ENCODE data around the gene SCAND1.
A peak's percentile ranks its signal among the peaks of the same experiment; 100 is the strongest.
"Not testable (repeated sequence)": the region's sequence is repeated elsewhere in the genome, so short reads cannot be mapped to it uniquely, and the experiment has no call there.

Gene SCAND1

GRCh38 chr20:35975576-35976373, 21.5 kb upstream of the SCAND1 start:
- H3K4me3 ChIP-seq (ENCODE audit: low read length), result no peak overlapping the region
- TF ChIP-seq ZNF274 (IDR thresholded peaks at IDR 0.05; ENCODE audit: low read depth, low read length), result no peak

DNA sequence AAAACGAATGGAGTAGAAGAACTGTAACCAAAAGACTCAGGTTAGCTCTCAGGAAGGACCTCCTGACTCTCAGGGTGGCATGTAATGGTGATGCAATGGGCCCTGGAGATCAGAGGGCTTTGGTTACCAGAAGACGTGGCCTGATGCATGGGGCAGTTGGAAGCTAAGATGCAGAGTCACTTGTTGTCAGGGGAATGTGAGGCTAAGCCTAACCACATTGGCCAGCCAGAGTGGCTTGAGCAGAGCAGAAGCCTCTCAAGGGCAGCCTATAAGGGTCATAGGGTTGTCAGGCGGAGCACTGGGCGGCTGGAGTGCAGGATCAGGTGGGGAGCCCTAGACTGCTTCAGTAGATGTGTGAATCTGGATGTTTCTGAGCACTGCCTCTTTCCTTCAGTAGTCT, 20.0 kb upstream of the SCAND1 start:
- H3K4me3 ChIP-seq (ENCODE audit: low read length), result no peak overlapping the region
- TF ChIP-seq ZNF274 (IDR thresholded peaks at IDR 0.05; ENCODE audit: low read depth, low read length), result no peak

- TF ChIP-seq ZNF274 (IDR thresholded peaks at IDR 0.05; ENCODE audit: low read depth, low read length), result no peak
- H3K4me3 ChIP-seq (ENCODE audit: low read length), result no peak overlapping the region
Measured at GRCh38 chr20:35972462-35972861, 18.2 kb upstream of the SCAND1 start.

DNA sequence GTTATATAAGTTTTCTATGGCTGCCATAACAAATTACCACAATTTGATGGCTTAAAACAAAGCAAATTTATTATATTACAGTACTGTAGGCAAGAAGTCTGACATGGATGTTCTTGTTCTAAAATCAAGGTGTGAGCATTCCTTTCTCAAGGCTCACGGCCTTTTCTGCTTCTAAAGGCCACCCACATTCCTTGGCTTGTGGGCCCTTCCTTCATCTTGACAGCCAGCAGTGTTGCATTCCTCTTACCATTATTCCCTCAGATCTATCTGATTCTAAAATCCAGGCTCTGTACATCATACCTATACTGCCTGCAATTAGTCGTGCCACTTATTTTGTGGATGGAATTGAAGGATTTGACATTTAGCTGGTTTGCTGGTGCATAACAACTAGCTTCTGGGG, 17.7 kb upstream of the SCAND1 start:
- no peak for TF ChIP-seq ZNF274 (IDR thresholded peaks at IDR 0.05; ENCODE audit: low read depth, low read length)
- no peak overlapping the region for H3K4me3 ChIP-seq (ENCODE audit: low read length)

- H3K4me3 ChIP-seq (ENCODE audit: low read length), result no peak overlapping the region
- no peak for TF ChIP-seq ZNF274 (IDR thresholded peaks at IDR 0.05; ENCODE audit: low read depth, low read length)
Measured at GRCh38 chr20:35968930-35969329, 14.6 kb upstream of the SCAND1 start.

- no peak for TF ChIP-seq ZNF274 (IDR thresholded peaks at IDR 0.05; ENCODE audit: low read depth, low read length)
- H3K4me3 ChIP-seq (ENCODE audit: low read length), result no peak within 1 kb of the TSS
Measured at GRCh38 chr20:35967979-35968640, 13.8 kb upstream of the SCAND1 start, which contains the start of gene CNBD2. CNBD2 (plus strand) TSS chr20:35968590; CDS start chr20:35968763, 173 bp downstream.

GRCh38 chr20:35963878-35964277, 9.6 kb upstream of the SCAND1 start:
- H3K4me3 ChIP-seq (ENCODE audit: low read length), result no peak overlapping the region
- TF ChIP-seq ZNF274 (IDR thresholded peaks at IDR 0.05; ENCODE audit: low read depth, low read length), result no peak

GRCh38 chr20:35959291-35959690, 5.0 kb upstream of the SCAND1 start:
- H3K4me3 ChIP-seq (ENCODE audit: low read length), result not testable (repeated sequence)

- TF ChIP-seq ZNF274 (IDR thresholded peaks at IDR 0.05; ENCODE audit: low read depth, low read length), result no peak
- H3K4me3 ChIP-seq (ENCODE audit: low read length), result no peak overlapping the region
Measured at GRCh38 chr20:35956616-35957015, 2.3 kb upstream of the SCAND1 start.

DNA sequence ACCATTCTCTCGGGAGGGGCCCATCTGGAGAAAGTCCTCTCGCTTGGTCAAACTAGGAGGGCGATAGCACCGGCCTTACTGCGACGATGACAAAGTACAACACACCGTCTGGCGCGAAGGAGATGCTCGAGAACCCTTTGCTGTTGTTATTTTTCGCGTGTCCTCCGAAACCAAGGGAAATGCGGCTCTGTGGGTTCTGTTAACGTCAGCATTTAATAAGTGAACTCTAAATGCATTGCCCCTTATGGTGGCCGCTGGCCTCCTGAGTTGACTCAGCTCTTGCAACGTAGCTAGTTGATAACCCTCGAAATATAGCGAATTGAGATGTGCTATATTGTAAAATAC, 577 bp upstream of the SCAND1 start:
- TF ChIP-seq ZNF274 (IDR thresholded peaks at IDR 0.05; ENCODE audit: low read depth, low read length), result no peak
- peak overlapping the region; percentile 80 for H3K4me3 ChIP-seq (ENCODE audit: low read length)

DNA sequence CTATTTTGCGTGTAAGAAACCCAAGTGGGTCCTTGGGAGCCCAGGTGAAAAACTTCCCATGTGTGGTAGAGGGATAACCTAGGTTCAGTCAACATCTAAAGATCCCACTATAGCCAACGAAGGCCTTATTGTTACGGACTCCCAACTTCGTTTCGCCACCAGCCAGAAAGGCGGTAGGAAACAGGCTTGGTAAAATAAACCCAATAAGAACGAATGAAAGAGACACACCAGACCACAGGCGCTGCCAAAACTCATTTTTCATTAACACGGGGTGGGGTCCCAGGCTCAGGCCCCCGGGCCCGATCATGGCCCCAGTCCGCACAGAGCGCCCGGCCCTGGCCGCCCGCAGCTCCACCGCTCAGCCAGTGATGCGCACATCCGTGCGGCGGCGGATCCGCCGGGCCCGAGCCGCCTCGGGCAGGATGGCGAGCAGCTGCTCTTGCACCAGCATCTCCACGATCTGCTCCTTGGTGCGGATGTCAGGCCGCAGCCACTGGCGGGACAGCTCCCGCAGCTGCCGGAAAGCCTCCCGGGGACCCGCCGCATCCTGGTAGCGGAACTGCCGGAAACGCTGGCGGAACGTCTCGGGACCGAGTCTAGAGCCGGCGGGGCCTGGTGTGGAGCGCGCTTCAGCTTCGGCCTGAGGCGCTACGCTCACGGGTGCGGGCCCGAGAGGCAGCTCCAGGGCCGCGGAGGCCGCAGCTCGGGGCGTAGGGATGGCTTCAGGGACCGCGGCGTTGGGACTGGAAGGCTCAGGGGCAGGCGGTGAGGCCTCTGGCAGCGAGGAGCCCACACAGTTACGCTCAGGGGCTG, 709 bp downstream of the SCAND1 start:
- peak overlapping the region; percentile 98 for H3K4me3 ChIP-seq (ENCODE audit: low read length)
- no peak for TF ChIP-seq ZNF274 (IDR thresholded peaks at IDR 0.05; ENCODE audit: low read depth, low read length)

GRCh38 chr20:35952480-35953386, 1.6 kb downstream of the SCAND1 start:
- TF ChIP-seq ZNF274 (IDR thresholded peaks at IDR 0.05; ENCODE audit: low read depth, low read length), result no peak

DNA sequence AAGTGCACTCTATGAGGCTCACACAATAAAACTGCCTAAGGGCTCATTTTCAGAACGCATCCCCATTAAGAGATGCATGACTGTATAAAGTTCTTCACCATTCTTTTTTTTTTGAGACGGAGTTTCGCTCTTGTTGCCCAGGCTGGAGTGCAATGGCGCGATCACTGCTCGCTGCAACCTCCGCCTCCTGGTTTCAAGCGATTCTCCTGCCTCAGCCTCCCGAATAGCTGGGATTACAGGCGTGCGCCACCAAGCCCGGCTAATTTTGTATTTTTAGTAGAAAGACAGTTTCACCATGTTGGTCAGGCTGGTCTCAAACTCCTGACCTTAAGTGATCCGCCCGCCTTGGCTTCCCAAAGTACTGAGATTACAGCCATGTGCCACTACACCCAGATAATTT, 2.2 kb downstream of the SCAND1 start:
- peak overlapping the region; percentile 98; the same call in 1 of the 2 replicates for H3K4me3 ChIP-seq (ENCODE audit: low read length)

More at GRCh38 chr20:35952480-35953386, 1.6 kb downstream of the SCAND1 start:
- H3K4me3 ChIP-seq (ENCODE audit: low read length), result peak overlapping the region; percentile 98

DNA sequence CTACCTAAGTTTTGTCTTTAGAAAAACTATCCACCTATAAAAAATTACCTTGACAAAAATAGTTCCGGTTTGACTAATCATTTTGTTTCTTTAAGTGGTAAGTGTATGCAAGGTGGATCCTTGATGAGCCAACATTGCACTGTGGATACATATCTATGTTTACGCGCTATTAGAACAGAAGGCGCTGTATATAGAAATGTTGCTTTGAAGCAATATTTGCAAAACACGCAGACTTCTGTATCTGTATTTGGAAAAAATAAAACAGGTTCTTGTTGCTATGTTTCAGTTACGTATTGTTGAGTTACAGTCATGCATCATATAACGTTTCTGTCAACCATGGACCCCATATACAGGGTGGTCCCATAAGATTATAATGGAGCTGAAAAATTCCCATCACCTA, 4.2 kb downstream of the SCAND1 start:
- no peak for TF ChIP-seq ZNF274 (IDR thresholded peaks at IDR 0.05; ENCODE audit: low read depth, low read length)
- H3K4me3 ChIP-seq (ENCODE audit: low read length), result no peak overlapping the region

Data from GM08714 (cell line).